H9 (cell line): Measurements from ENCODE around the gene UBLCP1. TPM values are rescaled to one million over a fixed set of nuclear protein-coding genes. Genes with fewer than 3 reads are reported as not detected.

Source experiments
- DNase-seq: peaks from one replicate; pipeline ENCODE4 v3.0.0-alpha.2; 2017
- H2AFZ ChIP-seq: one replicate; pipeline ENCODE4 v1.6.1; 2013; ENCODE audit warnings: mild to moderate bottlenecking, low read length, control low read depth, moderate library complexity
- H2AK5ac ChIP-seq: 2 replicates; pipeline ENCODE4 v1.6.1; 2013; ENCODE audit warnings: low read length, control low read depth, mixed read lengths; ENCODE audit not compliant: insufficient read length
- H2BK120ac ChIP-seq: one replicate; pipeline ENCODE4 v1.6.1; 2013; ENCODE audit warnings: low read depth, mild to moderate bottlenecking, low read length, control low read depth, inconsistent platforms; ENCODE audit not compliant: poor library complexity, severe bottlenecking
- H2BK12ac ChIP-seq: 2 replicates; pipeline ENCODE4 v1.6.1; 2013; ENCODE audit warnings: low read length, control low read depth, mixed read lengths, low read depth; ENCODE audit not compliant: insufficient read length
- H2BK15ac ChIP-seq: 2 replicates; pipeline ENCODE4 v1.6.1; 2013; ENCODE audit warnings: low read depth, low read length, control low read depth
- H2BK20ac ChIP-seq: one replicate; pipeline ENCODE4 v1.6.1; 2013; ENCODE audit warnings: low read depth, mild to moderate bottlenecking, low read length, control low read depth, inconsistent platforms; ENCODE audit not compliant: poor library complexity, severe bottlenecking
- H2BK5ac ChIP-seq: 2 replicates; pipeline ENCODE4 v1.6.1; 2013; ENCODE audit warnings: low read length, control low read depth, mixed read lengths; ENCODE audit not compliant: insufficient read length
- H3K14ac ChIP-seq: 2 replicates; pipeline ENCODE4 v1.6.1; 2013; ENCODE audit warnings: low read length, control low read depth; ENCODE audit not compliant: insufficient read depth
- H3K18ac ChIP-seq: 2 replicates; pipeline ENCODE4 v1.6.1; 2013; ENCODE audit warnings: low read depth, mild to moderate bottlenecking, mixed read lengths, low read length, control low read depth; ENCODE audit not compliant: insufficient read length
- H3K23ac ChIP-seq: 2 replicates; pipeline ENCODE4 v1.6.1; 2013; ENCODE audit warnings: low read length, control low read depth, mixed read lengths, low read depth; ENCODE audit not compliant: insufficient read length
- H3K23me2 ChIP-seq: 2 replicates; pipeline ENCODE4 v1.6.1; 2013; ENCODE audit warnings: low read depth, mild to moderate bottlenecking, mixed read lengths, low read length, control low read depth; ENCODE audit not compliant: insufficient read length, poor library complexity, severe bottlenecking
- H3K27ac ChIP-seq: 2 replicates; pipeline ENCODE4 v1.5.1; 2013; ENCODE audit warnings: low read length, control low read depth, mixed read lengths, low read depth; ENCODE audit not compliant: insufficient read length
- H3K27me3 ChIP-seq: 2 replicates; pipeline ENCODE4 v1.6.1; 2013; ENCODE audit warnings: low read length, control low read depth, inconsistent platforms; ENCODE audit not compliant: insufficient read depth
- H3K4ac ChIP-seq: 2 replicates; pipeline ENCODE4 v1.6.1; 2013; ENCODE audit warnings: low read depth, mild to moderate bottlenecking, control low read depth, inconsistent platforms, low read length, moderate library complexity
- H3K4me1 ChIP-seq: 2 replicates; pipeline ENCODE4 v1.6.1; 2013; ENCODE audit warnings: low read length, control low read depth, inconsistent platforms; ENCODE audit not compliant: insufficient read depth
- H3K4me2 ChIP-seq: 2 replicates; pipeline ENCODE4 v1.6.1; 2013; ENCODE audit warnings: low read length, control low read depth, mixed read lengths; ENCODE audit not compliant: insufficient read length, insufficient read depth
- H3K56ac ChIP-seq: 2 replicates; pipeline ENCODE4 v1.6.1; 2013; ENCODE audit warnings: low read depth, mild to moderate bottlenecking, mixed read lengths, low read length, control low read depth; ENCODE audit not compliant: insufficient read length
- H3K79me1 ChIP-seq: 2 replicates; pipeline ENCODE4 v1.6.1; 2013; ENCODE audit warnings: low read depth, mild to moderate bottlenecking, moderate library complexity, low read length, control low read depth, inconsistent platforms; ENCODE audit not compliant: insufficient read depth, poor library complexity, severe bottlenecking
- H3K79me2 ChIP-seq: 2 replicates; pipeline ENCODE4 v1.6.1; 2013; ENCODE audit warnings: low read length, control low read depth, inconsistent platforms; ENCODE audit not compliant: insufficient read depth
- H3K9ac ChIP-seq: 2 replicates; pipeline ENCODE4 v1.6.1; 2013; ENCODE audit warnings: low read length, control low read depth, mixed read lengths; ENCODE audit not compliant: insufficient read length; ENCODE audit errors: extremely low read depth
- H3K9me3 ChIP-seq: one replicate; pipeline ENCODE4 v1.6.1; 2013; ENCODE audit warnings: low read depth, low read length, inconsistent platforms; ENCODE audit not compliant: control insufficient read depth
- H3T11ph ChIP-seq: one replicate; pipeline ENCODE4 v1.6.1; 2013; ENCODE audit warnings: mild to moderate bottlenecking, low read length, control low read depth, inconsistent platforms
- H4K20me1 ChIP-seq: one replicate; pipeline ENCODE4 v1.6.1; 2013; ENCODE audit not compliant: control insufficient read depth, insufficient read length, insufficient read depth
- H4K5ac ChIP-seq: 2 replicates; pipeline ENCODE4 v1.6.1; 2013; ENCODE audit warnings: low read depth, mild to moderate bottlenecking, mixed read lengths, low read length, control low read depth; ENCODE audit not compliant: insufficient read length
- H4K8ac ChIP-seq: replicated peaks from 2 replicates; pipeline ENCODE4 v1.6.1; 2013; ENCODE audit warnings: low read length, control low read depth, mixed read lengths, low read depth; ENCODE audit not compliant: insufficient read length
- H4K91ac ChIP-seq: 2 replicates; pipeline ENCODE4 v1.6.1; 2013; ENCODE audit warnings: low read depth, mild to moderate bottlenecking, moderate library complexity, mixed read lengths, low read length, control low read depth; ENCODE audit not compliant: insufficient read length
- H3K27ac Mint-ChIP-seq, 3 experiments: 2 replicates in 2 of 3; 3 replicates in 1 of 3; pipeline ENCODE4 v1.8.0; 2020 to 2021; ENCODE audit warnings: mixed read lengths in 3 of 3, mild to moderate bottlenecking in 1 of 3, moderate library complexity in 1 of 3
- H3K27me3 Mint-ChIP-seq: 2 replicates; pipeline ENCODE4 v1.8.0; 2021; ENCODE audit warnings: low read depth, mild to moderate bottlenecking, moderate library complexity, mixed read lengths
- H3K36me3 Mint-ChIP-seq, 3 experiments: 2 replicates in 2 of 3; 3 replicates in 1 of 3; pipeline ENCODE4 v1.8.0; 2020 to 2021; ENCODE audit warnings: low read depth in 3 of 3, mixed read lengths in 3 of 3; ENCODE audit not compliant: insufficient read depth in 1 of 3
- H3K4me1 Mint-ChIP-seq, 2 experiments: 2 replicates each; pipeline ENCODE4 v1.8.0; 2020; ENCODE audit warnings: mixed read lengths in 2 of 2
- H3K4me3 Mint-ChIP-seq, 2 experiments: 2 replicates in 1 of 2; 3 replicates in 1 of 2; pipeline ENCODE4 v1.8.0; 2020 to 2021; ENCODE audit warnings: mild to moderate bottlenecking in 2 of 2, mixed read lengths in 2 of 2, moderate library complexity in 1 of 2
- H3K9me3 Mint-ChIP-seq, 2 experiments: 2 replicates in 1 of 2; 3 replicates in 1 of 2; pipeline ENCODE4 v1.8.0; 2020; ENCODE audit warnings: mild to moderate bottlenecking in 2 of 2, mixed read lengths in 2 of 2, moderate library complexity in 1 of 2
- WGBS: extraction: QIAGEN DNeasy Blood & Tissue Kit; methylation state at CpG from one replicate; pipeline ENCODE4 v1.1.7; 2013; ENCODE audit warnings: missing lambda C conversion rate, low lambda C conversion rate, mixed read lengths; ENCODE audit not compliant: insufficient read length; ENCODE audit errors: extremely low coverage; 5-methylcytosine and 5-hydroxymethylcytosine counted together
- total RNA-seq: library from RNA; stranded (reverse); gene quantifications from 2 replicates; pipeline ENCODE4 v1.2.1, GENCODE V29; 2021
- TF ChIP-seq, protein P1 (sequence below): fragments of 200-600 bp; sonication (generic); conservative IDR thresholded peaks from 3 replicates; pipeline ENCODE4 v1.8.0; 2021; ENCODE audit warnings: antibody characterized with exemption, mild to moderate bottlenecking

UBLCP1 gene
- total RNA-seq, 1 experiment from 2014 or later = 37.9 TPM

GRCh38 chr5:159244163-159244562 lies 18.9 kb upstream of the UBLCP1 start:
- Histone ChIP-seq H4K20me1 (no peaks in the 10 kb centered on the region), H3K79me2 (no peaks in the 10 kb centered on the region), H2BK120ac (no peak overlapping the region), H3K56ac (no peak overlapping the region), H3K79me1 (no peaks in the 10 kb centered on the region), H2BK20ac (no peak overlapping the region), H2BK12ac (no peak overlapping the region), H2BK15ac (no peak overlapping the region), H3K4ac (no peak overlapping the region), H3K4me2 (no peak overlapping the region), H3K9me3 (no peaks in the 10 kb centered on the region), H3K27me3 (no peaks in the 10 kb centered on the region), H2AFZ (no peak overlapping the region), H3K27ac (no peak overlapping the region), H3K18ac (no peak overlapping the region), H3T11ph (no peak overlapping the region), H3K14ac (no peak overlapping the region), H4K8ac (no peak overlapping the region), H3K23ac (no peak overlapping the region), H3K23me2 (no peaks in the 10 kb centered on the region), H3K4me1 (no peaks in the 10 kb centered on the region), H4K5ac (no peak overlapping the region), H2BK5ac (no peak overlapping the region), H2AK5ac (no peak overlapping the region), H3K9ac (no peak overlapping the region), H4K91ac (no peak overlapping the region)
- no CpG with 5 or more reads among the region's 3 CpGs for WGBS
- no peaks in the 10 kb centered on the region for H3K36me3 Mint-ChIP-seq
- no peak overlapping the region for H3K4me3 Mint-ChIP-seq
- H3K27ac Mint-ChIP-seq = no peak overlapping the region
- H3K9me3 Mint-ChIP-seq = no peaks in the 10 kb centered on the region
- TF ChIP-seq, protein P1, sequence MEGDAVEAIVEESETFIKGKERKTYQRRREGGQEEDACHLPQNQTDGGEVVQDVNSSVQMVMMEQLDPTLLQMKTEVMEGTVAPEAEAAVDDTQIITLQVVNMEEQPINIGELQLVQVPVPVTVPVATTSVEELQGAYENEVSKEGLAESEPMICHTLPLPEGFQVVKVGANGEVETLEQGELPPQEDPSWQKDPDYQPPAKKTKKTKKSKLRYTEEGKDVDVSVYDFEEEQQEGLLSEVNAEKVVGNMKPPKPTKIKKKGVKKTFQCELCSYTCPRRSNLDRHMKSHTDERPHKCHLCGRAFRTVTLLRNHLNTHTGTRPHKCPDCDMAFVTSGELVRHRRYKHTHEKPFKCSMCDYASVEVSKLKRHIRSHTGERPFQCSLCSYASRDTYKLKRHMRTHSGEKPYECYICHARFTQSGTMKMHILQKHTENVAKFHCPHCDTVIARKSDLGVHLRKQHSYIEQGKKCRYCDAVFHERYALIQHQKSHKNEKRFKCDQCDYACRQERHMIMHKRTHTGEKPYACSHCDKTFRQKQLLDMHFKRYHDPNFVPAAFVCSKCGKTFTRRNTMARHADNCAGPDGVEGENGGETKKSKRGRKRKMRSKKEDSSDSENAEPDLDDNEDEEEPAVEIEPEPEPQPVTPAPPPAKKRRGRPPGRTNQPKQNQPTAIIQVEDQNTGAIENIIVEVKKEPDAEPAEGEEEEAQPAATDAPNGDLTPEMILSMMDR = no peak
- H3K4me1 Mint-ChIP-seq = no peaks in the 10 kb centered on the region
- H3K27me3 Mint-ChIP-seq = peaks cover 33% of the 10 kb centered on the region
- DNase-seq = no peak
